ENCODE measurements around the gene CARMIL1.

CARMIL1 gene

DNA sequence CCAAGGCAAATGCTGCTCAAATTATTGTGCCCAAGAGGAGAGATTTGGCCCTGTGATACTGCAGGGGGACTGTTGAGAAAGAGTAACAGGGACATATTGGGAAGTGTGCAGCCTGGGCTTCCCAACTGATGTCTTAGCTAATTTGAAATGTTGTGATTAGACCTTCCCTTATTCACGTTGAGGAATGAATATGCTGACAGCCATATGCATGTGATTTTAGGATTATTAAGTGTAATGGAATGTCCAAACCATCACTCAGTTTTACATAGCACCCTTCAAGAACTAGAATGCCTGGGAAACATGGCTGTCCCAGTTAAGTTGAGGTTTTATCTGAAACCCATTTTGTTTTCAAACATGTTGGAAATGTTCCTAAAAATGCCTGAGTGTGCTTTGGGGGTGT, 81.4 kb downstream of the CARMIL1 start:
- TF ChIP-seq, protein P1, sequence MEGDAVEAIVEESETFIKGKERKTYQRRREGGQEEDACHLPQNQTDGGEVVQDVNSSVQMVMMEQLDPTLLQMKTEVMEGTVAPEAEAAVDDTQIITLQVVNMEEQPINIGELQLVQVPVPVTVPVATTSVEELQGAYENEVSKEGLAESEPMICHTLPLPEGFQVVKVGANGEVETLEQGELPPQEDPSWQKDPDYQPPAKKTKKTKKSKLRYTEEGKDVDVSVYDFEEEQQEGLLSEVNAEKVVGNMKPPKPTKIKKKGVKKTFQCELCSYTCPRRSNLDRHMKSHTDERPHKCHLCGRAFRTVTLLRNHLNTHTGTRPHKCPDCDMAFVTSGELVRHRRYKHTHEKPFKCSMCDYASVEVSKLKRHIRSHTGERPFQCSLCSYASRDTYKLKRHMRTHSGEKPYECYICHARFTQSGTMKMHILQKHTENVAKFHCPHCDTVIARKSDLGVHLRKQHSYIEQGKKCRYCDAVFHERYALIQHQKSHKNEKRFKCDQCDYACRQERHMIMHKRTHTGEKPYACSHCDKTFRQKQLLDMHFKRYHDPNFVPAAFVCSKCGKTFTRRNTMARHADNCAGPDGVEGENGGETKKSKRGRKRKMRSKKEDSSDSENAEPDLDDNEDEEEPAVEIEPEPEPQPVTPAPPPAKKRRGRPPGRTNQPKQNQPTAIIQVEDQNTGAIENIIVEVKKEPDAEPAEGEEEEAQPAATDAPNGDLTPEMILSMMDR (IDR thresholded peaks at IDR 0.05): no peak

- TF ChIP-seq, protein P1 (IDR thresholded peaks at IDR 0.05): no peak
These were observed 84.3 kb downstream of the CARMIL1 start for GRCh38 chr6:25363427-25363826.

GRCh38 chr6:25365154-25365553, 86.0 kb downstream of the CARMIL1 start:
- TF ChIP-seq, protein P1 (IDR thresholded peaks at IDR 0.05): no peak

- TF ChIP-seq, protein P1 (IDR thresholded peaks at IDR 0.05): no peak
These were observed 87.8 kb downstream of the CARMIL1 start for GRCh38 chr6:25366903-25367545.

GRCh38 chr6:25369036-25369432, 89.9 kb downstream of the CARMIL1 start:
- TF ChIP-seq, protein P1 (IDR thresholded peaks at IDR 0.05): no peak

DNA sequence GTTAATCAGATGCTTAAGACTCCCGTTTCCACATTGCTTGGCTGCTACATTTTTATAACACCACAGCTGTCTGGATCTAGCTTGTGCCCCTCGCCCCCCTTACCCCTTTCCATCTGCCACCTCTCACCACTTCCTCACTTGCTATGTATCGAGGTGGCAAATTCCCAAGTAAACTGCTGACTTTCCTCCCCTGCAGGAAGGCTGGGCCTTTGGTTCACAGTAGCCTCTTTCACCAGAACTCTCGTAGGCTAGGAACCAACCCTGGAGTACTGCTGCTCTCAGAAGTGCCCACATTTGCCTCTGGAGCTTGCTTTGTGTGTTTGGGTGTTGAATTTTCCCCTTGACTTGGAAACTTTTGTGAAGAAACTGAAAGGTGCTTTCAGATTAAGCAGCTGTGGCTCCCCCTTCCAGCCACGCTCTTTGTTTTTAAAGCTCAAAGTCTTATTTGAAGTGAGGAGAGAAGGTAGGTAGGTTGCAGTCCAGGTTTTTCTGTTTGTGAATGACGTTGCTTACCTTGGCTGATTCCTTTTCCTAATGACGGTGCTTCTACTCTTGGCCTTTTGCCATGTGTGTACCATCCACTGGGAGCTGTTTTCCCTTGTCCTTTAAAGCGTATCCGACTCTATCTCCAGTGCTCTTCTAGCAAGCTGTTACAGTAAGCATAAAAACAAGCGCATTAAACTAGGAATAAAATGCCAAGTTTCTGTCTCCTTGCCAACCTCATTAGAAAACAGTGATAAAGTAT, 90.4 kb downstream of the CARMIL1 start:
- TF ChIP-seq, protein P1 (IDR thresholded peaks at IDR 0.05): no peak

DNA sequence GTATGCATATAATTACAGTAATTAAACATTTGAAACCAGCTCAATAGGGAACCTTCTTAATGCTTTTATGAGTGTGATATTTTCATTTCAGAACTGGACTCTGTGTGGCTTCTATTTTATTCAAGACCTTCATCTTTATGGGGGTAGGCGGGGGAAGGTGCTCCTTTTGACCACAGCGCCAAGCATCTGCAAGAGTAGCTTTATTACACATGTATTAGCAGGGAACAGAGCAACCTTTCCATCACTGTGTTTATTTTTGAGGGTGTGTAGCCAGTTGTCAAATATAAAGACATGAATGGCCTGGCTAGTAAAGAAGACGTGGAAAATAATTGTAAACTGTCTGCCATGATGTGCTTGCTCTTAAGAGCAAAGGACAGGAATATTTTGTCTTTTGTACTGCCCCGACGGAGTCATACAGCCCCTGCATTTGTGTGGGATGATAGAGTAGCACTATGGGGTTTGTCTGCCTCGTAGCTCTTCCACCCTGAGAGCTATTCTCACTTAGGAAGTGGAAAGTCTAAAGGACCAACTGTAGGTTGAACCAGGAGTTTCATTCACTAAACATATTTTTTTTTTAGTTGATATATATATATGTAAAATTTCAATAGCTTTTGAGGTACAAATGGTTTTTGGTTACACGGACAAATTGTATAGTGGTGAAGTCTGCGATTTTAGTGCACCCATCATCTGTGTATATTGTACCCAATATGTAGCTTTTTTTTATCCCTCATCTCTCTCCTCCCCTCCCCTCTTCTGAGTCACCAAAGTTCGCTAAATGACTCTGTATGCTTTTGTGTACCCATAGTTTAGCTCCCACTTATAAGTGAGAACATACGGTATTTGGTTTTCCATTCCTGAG, 91.2 kb downstream of the CARMIL1 start:
- TF ChIP-seq, protein P1 (IDR thresholded peaks at IDR 0.05): no peak
